HEK293T (cell line): ENCODE results near the gene FZD4.

Experiments used
- BHLHE40 ChIP-seq: fragments of 450-650 bp; IDR thresholded peaks from 2 replicates; pipeline ENCODE4 v1.6.1; 2016; ENCODE audit warnings: mild to moderate bottlenecking, moderate library complexity, borderline replicate concordance
- ELF4 ChIP-seq: fragments of 450-650 bp; IDR thresholded peaks from 2 replicates; pipeline ENCODE4 v1.6.1; 2017; ENCODE audit warnings: antibody characterized with exemption
- FOXK2 ChIP-seq: fragments of 450-650 bp; IDR thresholded peaks from 2 replicates; pipeline ENCODE4 v1.6.1; 2016; ENCODE audit warnings: mild to moderate bottlenecking
- TARDBP ChIP-seq: fragments of 450-650 bp; IDR thresholded peaks from 2 replicates; pipeline ENCODE4 v1.6.1; 2016

DNA sequence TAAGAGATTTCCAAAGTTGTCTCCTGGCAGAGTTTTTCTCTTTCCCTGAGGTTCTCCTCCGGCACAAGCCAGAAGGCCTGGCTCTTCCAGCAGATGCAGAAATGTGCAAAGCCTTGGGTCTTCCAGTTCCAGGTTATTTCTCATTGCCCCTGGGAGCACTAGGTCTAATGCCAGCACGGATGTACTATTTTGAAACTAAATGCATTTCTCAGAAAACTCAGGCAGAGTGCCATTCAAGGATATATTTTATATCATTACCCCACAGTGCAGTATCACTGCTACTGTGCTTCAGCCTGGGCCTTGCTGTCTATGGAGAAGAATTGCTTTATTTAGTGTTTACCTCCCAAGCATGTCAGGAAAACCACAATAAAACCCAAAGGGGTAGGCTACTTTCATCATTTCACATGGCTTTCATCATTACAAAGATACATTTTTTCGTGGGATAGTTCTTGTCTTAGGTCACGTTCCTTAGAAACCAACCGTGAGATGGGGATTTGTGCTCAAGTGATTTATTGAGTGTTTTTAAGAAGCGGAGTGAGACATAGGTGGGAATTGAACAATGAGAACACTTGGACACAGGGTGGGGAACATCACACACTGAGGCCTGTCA, 22.4 kb upstream of the FZD4 start:
- TF ChIP-seq BHLHE40 (no peak), FOXK2 (no peak), ELF4 (no peak), TARDBP (no peak)
